Measurements from ENCODE around the gene XAB2.

The XAB2 gene

DNA sequence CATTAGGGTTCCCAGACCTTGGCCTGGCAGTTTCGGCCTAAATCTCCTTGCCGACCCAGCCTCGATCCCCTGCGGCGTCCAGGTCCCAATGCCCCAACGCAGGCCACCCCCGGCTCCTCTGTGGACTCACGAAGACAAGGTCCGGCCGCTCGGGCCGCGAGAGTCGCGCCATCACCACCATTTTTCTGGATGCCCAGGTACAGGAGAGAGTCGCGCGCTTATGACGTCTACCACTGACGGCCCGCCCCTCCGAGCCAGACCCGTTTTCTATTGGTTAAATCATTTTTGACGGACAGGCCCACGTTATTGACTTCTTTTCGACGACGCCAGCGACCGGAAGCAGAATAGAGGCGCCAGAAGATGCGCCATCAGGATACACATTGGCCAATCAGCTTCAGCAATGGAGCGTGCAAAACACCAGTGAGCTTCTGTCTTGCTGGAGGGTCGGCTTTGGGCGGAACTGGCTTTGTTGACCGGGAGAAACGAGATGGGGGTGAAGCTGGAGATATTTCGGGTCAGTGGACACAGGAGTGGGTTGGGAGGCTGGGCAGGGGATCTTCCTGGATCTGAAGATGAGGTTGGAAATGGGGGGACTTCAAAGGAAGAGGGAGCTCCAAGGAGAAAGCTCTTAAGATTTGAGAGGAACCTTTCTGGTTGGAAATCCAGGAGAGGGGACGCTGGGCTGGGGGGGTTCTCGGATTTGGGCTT is at the start of gene XAB2, which contains the start of gene PET100:
Gene XAB2 (minus strand): TSS at position 199 of the 708 bp plus-strand sequence. CDS start 18 bp downstream, at position 181.
Gene PET100 (plus strand): TSS at position 447 of the 708 bp plus-strand sequence. CDS start 41 bp downstream, at position 488.
- peaks cover 15% of the 10 kb centered on the region for H3K36me3 ChIP-seq (ENCODE audit: control insufficient read depth, insufficient read depth, low read length, severe bottlenecking)
- H3K9me3 ChIP-seq (ENCODE audit: control insufficient read depth, low read length): no peaks in the 10 kb centered on the region
- peak; percentile 99 for DNase-seq (ENCODE audit: low read depth)
- peak within 1 kb of the TSS; percentile 100 for H3K4me3 ChIP-seq (ENCODE audit: low read length)
- H3K4me1 ChIP-seq (ENCODE audit: control insufficient read depth, insufficient read depth, low read length): peaks cover 22% of the 10 kb centered on the region
- H3K9ac ChIP-seq (ENCODE audit: low read length): peak within 1 kb of the TSS; percentile 99
- H3K27me3 ChIP-seq (replicated peaks; ENCODE audit: control insufficient read depth, insufficient read depth, low read length): no peaks in the 10 kb centered on the region

DNA sequence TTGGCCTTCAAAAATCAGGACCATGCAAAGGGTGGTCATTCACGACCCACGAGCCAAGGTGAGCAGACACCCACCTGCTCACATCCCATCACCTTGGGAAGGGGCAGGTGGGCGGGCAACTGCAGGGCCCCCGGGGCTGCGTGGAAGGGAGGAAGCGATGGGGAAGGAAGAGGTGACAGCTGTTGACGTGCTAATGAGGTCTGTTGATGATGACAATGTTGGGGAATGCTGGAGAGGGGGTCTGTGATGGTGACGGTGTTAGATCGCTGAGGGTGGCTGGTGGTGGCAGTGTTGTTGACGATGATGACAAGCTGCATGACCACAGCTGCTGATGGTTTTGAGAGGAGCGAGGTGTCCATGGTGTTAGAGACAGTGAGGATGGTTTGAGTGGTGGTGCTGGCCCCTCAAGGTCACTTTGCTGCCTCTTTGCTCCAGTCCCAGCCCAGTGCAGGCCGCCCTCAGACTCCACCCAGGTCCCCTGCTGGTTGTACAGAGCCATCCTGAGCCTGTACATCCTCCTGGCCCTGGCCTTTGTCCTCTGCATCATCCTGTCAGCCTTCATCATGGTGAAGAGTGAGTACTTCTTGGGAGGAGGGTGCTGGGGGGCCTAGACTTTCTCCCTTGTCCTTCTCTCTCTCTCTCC is 48.4 kb upstream of the XAB2 start:
- Histone ChIP-seq H3K36me3 (ENCODE audit: control insufficient read depth, insufficient read depth, low read length, severe bottlenecking) (peaks cover 6% of the 10 kb centered on the region), H3K27me3 (replicated peaks; ENCODE audit: control insufficient read depth, insufficient read depth, low read length) (peaks cover 37% of the 10 kb centered on the region), H3K9ac (ENCODE audit: low read length) (no peak overlapping the region), H3K4me3 (ENCODE audit: low read length) (no peak overlapping the region), H3K9me3 (ENCODE audit: control insufficient read depth, low read length) (peaks cover 12% of the 10 kb centered on the region), H3K4me1 (ENCODE audit: control insufficient read depth, insufficient read depth, low read length) (peaks cover 6% of the 10 kb centered on the region)
- no peak for DNase-seq (ENCODE audit: low read depth)

DNA sequence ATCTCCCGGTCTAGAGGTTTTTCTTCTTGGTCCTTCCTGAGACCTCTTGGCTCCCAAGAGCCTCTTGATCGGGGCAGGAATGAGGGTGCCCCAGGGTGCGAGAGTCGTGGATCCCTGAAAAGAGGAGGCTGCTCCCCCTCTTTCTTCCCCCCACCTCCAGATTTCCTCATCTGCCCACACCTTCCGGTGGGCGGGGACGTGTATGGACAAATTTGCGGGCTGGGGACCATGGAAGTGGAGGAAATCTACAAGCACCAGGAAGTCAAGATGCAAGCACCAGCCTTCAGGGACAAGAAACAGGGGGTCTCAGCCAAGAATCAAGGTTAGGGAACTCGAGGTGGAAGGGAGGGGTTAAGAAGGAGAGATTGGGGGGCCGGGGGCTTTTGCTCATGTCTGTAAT is 47.5 kb upstream of the XAB2 start, which contains the start of gene MCEMP1:
Gene MCEMP1 (plus strand): TSS at position 237 of the 400 bp plus-strand sequence. CDS start 31 bp downstream, at position 268.
- DNase-seq (ENCODE audit: low read depth): no peak
- peaks cover 2% of the 10 kb centered on the region for H3K4me1 ChIP-seq (ENCODE audit: control insufficient read depth, insufficient read depth, low read length)
- peaks cover 40% of the 10 kb centered on the region for H3K27me3 ChIP-seq (replicated peaks; ENCODE audit: control insufficient read depth, insufficient read depth, low read length)
- H3K36me3 ChIP-seq (ENCODE audit: control insufficient read depth, insufficient read depth, low read length, severe bottlenecking): no peaks in the 10 kb centered on the region
- peaks cover 12% of the 10 kb centered on the region for H3K9me3 ChIP-seq (ENCODE audit: control insufficient read depth, low read length)
- H3K4me3 ChIP-seq (ENCODE audit: low read length): no peak within 1 kb of the TSS
- no peak within 1 kb of the TSS for H3K9ac ChIP-seq (ENCODE audit: low read length)

DNA sequence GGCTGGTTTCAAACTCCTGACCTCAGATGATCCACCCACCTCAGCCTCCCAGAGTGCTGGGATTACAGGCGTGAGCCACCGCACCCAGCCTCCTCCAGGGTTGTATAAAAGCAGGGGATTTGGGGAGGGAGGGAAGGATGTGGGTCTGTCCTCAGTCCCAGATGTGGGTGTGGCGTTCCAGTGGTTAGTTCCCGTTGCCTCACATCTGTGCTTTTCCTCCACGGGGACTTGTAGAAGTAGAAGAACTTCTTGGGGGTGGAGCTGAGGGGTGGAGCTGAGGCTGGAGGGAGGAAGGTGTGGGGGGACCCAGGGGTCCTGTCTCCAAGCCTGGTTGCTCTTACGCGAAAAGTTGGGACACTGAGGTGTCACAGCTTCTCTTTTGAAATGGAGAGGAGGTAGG is 47.0 kb upstream of the XAB2 start:
- H3K27me3 ChIP-seq (replicated peaks; ENCODE audit: control insufficient read depth, insufficient read depth, low read length): peaks cover 43% of the 10 kb centered on the region
- no peak for DNase-seq (ENCODE audit: low read depth)
- no peaks in the 10 kb centered on the region for H3K4me1 ChIP-seq (ENCODE audit: control insufficient read depth, insufficient read depth, low read length)

DNA sequence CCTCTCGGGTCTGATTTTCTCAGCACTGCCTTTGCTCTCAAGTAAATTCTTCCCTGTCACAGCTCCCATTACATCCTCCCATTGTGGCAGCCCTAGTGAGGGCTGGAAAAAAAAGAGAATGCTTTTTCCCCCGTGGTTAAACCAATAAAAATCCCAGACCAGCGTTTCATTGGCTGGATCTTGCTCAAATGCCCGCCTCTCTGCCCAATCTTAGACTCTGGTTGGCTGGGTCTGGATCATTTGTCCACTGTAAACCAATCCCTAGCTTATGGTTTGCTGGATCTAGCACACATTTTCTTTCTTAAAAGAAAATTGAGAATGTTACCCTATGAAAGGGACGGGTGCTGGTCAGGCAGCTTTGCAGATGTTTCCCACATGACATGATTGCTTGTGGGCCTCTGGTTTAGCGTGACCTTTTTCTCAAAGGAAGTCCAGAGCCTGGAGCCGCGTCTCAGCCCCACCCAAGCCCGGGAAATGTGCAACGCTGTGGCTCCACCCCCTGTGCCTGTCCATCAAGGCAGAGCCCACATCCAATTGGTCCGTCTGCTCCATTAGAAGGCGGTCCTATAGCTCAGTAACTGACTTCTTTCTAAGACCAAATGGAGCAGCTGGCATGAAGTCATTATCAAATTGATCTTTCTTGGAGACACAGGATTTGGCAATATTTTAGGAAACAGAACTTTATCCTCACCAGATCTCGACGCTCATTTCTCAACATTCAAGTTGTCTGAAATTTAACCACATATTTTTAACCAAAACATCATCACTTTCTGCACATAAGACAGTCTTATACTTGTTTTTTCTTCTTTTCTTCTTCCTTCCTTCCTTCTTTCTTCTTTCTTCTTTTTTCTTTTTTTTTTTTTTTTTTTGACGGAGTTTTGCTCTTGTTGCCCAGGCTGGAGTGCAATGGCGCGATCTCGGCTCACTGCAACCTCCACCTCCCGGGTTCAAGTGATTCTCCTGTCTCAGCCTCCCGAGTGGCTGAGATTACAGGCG is 45.0 kb upstream of the XAB2 start:
- peak; percentile 84 for DNase-seq (ENCODE audit: low read depth)
- H3K4me3 ChIP-seq (ENCODE audit: low read length): peak overlapping the region; percentile 16
- no peak overlapping the region for H3K9ac ChIP-seq (ENCODE audit: low read length)
- H3K27me3 ChIP-seq (replicated peaks; ENCODE audit: control insufficient read depth, insufficient read depth, low read length): peaks cover 48% of the 10 kb centered on the region
- no peaks in the 10 kb centered on the region for H3K36me3 ChIP-seq (ENCODE audit: control insufficient read depth, insufficient read depth, low read length, severe bottlenecking)
- H3K9me3 ChIP-seq (ENCODE audit: control insufficient read depth, low read length): peaks cover 12% of the 10 kb centered on the region
- H3K4me1 ChIP-seq (ENCODE audit: control insufficient read depth, insufficient read depth, low read length): no peaks in the 10 kb centered on the region

More for the DNA sequence above, 47.0 kb upstream of the XAB2 start:
- Histone ChIP-seq H3K4me3 (ENCODE audit: low read length) (no peak overlapping the region), H3K9ac (ENCODE audit: low read length) (no peak overlapping the region), H3K36me3 (ENCODE audit: control insufficient read depth, insufficient read depth, low read length, severe bottlenecking) (no peaks in the 10 kb centered on the region), H3K9me3 (ENCODE audit: control insufficient read depth, low read length) (peaks cover 12% of the 10 kb centered on the region)

DNA sequence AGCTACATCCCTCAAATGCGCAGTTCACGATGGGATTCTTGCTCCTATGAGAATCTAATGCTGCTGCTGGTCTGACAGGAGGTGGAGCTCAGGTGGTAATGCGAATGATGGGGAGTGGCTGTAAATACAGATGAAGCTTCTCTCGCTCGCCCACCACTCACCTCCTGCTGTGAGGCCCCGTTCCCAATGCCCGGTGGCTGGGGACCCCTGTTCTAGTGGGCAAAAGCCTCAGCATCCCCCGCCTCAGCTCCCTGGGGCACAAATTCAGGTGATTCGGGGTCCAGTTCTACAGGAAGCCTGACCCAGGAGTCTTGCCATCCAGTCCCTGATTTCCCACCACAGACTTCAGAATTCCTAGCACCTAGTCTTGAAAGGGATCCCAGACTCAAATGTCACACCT is 43.2 kb upstream of the XAB2 start:
- Histone ChIP-seq H3K9ac (ENCODE audit: low read length) (no peak overlapping the region), H3K36me3 (ENCODE audit: control insufficient read depth, insufficient read depth, low read length, severe bottlenecking) (no peaks in the 10 kb centered on the region), H3K27me3 (replicated peaks; ENCODE audit: control insufficient read depth, insufficient read depth, low read length) (peaks cover 43% of the 10 kb centered on the region), H3K4me1 (ENCODE audit: control insufficient read depth, insufficient read depth, low read length) (no peaks in the 10 kb centered on the region), H3K4me3 (ENCODE audit: low read length) (no peak overlapping the region), H3K9me3 (ENCODE audit: control insufficient read depth, low read length) (peaks cover 12% of the 10 kb centered on the region)
- DNase-seq (ENCODE audit: low read depth): no peak

DNA sequence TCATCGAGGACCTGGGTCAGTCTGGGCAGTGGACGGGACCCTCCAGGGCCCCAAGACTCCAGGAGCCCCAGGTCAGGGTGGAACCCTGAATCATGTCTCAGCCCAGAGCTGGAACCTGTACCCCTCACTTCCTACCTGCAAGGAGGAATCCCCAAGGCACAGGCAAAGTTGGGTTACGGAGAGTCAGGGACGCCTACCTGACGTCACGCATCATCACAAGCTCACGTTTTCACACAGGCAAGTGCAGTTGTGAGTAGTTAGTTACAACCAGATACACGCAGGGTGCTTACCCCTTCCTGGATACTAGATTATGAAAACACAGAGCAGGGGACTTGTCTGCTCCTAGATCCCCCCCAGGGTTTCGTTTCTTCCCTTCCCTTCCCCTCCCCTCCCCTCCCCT is 41.4 kb upstream of the XAB2 start:
- no peaks in the 10 kb centered on the region for H3K4me1 ChIP-seq (ENCODE audit: control insufficient read depth, insufficient read depth, low read length)
- no peak overlapping the region for H3K4me3 ChIP-seq (ENCODE audit: low read length)
- peaks cover 34% of the 10 kb centered on the region for H3K27me3 ChIP-seq (replicated peaks; ENCODE audit: control insufficient read depth, insufficient read depth, low read length)
- DNase-seq (ENCODE audit: low read depth): no peak
- no peak overlapping the region for H3K9ac ChIP-seq (ENCODE audit: low read length)
- peaks cover 12% of the 10 kb centered on the region for H3K9me3 ChIP-seq (ENCODE audit: control insufficient read depth, low read length)
- no peaks in the 10 kb centered on the region for H3K36me3 ChIP-seq (ENCODE audit: control insufficient read depth, insufficient read depth, low read length, severe bottlenecking)

DNA sequence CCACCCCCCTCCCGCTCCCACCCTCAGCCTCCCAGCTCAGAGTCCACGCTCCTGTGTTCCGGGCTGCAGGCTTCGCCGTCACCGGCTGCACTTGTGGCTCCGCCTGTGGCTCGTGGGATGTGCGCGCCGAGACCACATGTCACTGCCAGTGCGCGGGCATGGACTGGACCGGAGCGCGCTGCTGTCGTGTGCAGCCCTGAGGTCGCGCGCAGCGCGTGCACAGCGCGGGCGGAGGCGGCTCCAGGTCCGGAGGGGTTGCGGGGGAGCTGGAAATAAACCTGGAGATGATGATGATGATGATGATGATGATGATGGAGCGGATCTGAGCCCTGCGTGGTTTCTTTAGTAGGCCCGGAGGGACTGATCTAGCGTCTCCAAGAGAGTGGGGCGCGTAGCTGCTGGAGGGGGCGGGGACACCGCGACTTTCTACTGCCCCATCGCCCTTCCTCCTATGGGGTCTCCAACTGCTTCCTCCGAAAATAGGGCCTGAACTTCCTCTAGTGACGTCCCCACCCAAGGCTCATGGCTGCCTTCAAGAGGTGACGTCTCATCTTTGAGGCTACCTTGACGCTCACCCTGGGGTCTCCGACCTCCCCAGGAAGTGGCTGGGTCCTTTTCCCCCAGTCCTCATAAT is 40.9 kb upstream of the XAB2 start:
- Histone ChIP-seq H3K27me3 (replicated peaks; ENCODE audit: control insufficient read depth, insufficient read depth, low read length) (peaks cover 35% of the 10 kb centered on the region), H3K9me3 (ENCODE audit: control insufficient read depth, low read length) (peaks cover 12% of the 10 kb centered on the region), H3K4me1 (ENCODE audit: control insufficient read depth, insufficient read depth, low read length) (no peaks in the 10 kb centered on the region), H3K9ac (ENCODE audit: low read length) (no peak overlapping the region), H3K36me3 (ENCODE audit: control insufficient read depth, insufficient read depth, low read length, severe bottlenecking) (no peaks in the 10 kb centered on the region), H3K4me3 (ENCODE audit: low read length) (no peak overlapping the region)
- peak; percentile 36 for DNase-seq (ENCODE audit: low read depth)

DNA sequence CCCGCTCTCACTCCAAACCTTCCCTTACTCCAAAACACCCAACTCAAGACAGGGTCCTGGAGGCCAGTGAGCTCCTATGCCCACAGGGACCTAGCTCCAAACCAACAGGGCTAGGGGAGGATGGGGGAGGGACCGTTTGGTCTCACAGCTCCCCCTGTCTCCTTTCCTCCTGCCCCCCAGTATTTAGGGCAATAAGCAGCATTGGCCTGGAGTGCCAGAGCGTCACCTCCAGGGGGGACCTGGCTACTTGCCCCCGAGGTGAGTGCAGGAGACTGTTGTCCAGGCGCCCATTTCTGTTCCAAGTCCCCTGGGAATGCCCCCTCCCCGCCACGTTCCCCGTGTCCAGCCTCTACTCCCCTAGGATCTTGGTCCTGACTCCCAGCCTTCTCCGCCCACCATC is 40.3 kb upstream of the XAB2 start:
- no peak for DNase-seq (ENCODE audit: low read depth)
- Histone ChIP-seq H3K4me3 (ENCODE audit: low read length) (no peak overlapping the region), H3K27me3 (replicated peaks; ENCODE audit: control insufficient read depth, insufficient read depth, low read length) (peaks cover 35% of the 10 kb centered on the region), H3K9me3 (ENCODE audit: control insufficient read depth, low read length) (peaks cover 12% of the 10 kb centered on the region), H3K36me3 (ENCODE audit: control insufficient read depth, insufficient read depth, low read length, severe bottlenecking) (no peaks in the 10 kb centered on the region), H3K9ac (ENCODE audit: low read length) (no peak overlapping the region), H3K4me1 (ENCODE audit: control insufficient read depth, insufficient read depth, low read length) (no peaks in the 10 kb centered on the region)

DNA sequence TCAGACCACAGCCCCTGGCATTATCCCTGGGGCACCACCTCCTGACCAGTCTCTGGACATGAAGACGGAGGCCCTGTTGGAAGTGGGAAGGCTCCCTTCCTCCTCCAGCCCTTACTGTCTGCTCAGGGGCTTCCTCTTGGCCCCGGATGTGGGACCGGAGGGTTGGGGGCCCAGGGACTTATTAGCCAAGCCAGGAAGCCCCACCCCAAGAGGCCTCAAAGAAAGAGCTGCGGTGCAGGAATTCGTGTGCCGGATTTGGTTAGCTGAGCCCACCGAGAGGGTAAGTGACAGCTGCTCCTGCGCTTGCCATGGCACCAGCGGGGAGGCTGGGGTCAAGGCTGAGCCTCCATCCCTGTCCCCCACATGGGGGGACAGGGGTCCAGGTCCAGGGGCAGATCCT is 39.5 kb upstream of the XAB2 start, which contains the start of gene RETN:
Gene RETN (plus strand): TSS at position 208 of the 400 bp plus-strand sequence. CDS start 278 bp downstream, outside the sequence.
- Histone ChIP-seq H3K36me3 (ENCODE audit: control insufficient read depth, insufficient read depth, low read length, severe bottlenecking) (no peaks in the 10 kb centered on the region), H3K27me3 (replicated peaks; ENCODE audit: control insufficient read depth, insufficient read depth, low read length) (peaks cover 39% of the 10 kb centered on the region), H3K4me1 (ENCODE audit: control insufficient read depth, insufficient read depth, low read length) (no peaks in the 10 kb centered on the region), H3K9me3 (ENCODE audit: control insufficient read depth, low read length) (peaks cover 10% of the 10 kb centered on the region), H3K9ac (ENCODE audit: low read length) (no peak within 1 kb of the TSS), H3K4me3 (ENCODE audit: low read length) (no peak within 1 kb of the TSS)
- DNase-seq (ENCODE audit: low read depth): no peak
